Mesothelial cell of epicardium (in vitro differentiated cells): ENCODE measurements around the gene CCDC88C. TPM values are rescaled to one million over a fixed set of nuclear protein-coding genes. Genes with fewer than 3 reads are reported as not detected.
A peak's percentile ranks its signal among the peaks of the same experiment; 100 is the strongest.

Source experiments
- DNase-seq, 2 experiments: peaks; one replicate each; pipeline ENCODE4 v3.0.0; 2021; ENCODE audit warnings: low spot score in 2 of 2; ENCODE audit not compliant: unreplicated experiment in 2 of 2
- H3K27ac Mint-ChIP-seq: 2 replicates; pipeline ENCODE4 v1.8.0; 2021; ENCODE audit warnings: mixed read lengths
- H3K27me3 Mint-ChIP-seq: 2 replicates; pipeline ENCODE4 v1.8.0; 2021; ENCODE audit warnings: low read depth, mixed read lengths
- H3K36me3 Mint-ChIP-seq: 2 replicates; pipeline ENCODE4 v1.8.0; 2021; ENCODE audit warnings: mixed read lengths
- H3K4me1 Mint-ChIP-seq: 2 replicates; pipeline ENCODE4 v1.8.0; 2021; ENCODE audit warnings: mixed read lengths
- H3K4me3 Mint-ChIP-seq: 2 replicates; pipeline ENCODE4 v1.8.0; 2021; ENCODE audit warnings: mild to moderate bottlenecking, moderate library complexity, mixed read lengths
- H3K9me3 Mint-ChIP-seq: 2 replicates; pipeline ENCODE4 v1.8.0; 2021; ENCODE audit warnings: mixed read lengths
- total RNA-seq: library from RNA; stranded (reverse); gene quantifications from 3 replicates; pipeline ENCODE4 v1.2.1, GENCODE V29; 2021
- TF ChIP-seq, protein P1 (sequence below): fragments of 200-600 bp; sonication (generic); IDR thresholded peaks from one replicate; pipeline ENCODE4 v1.5.0; 2021; ENCODE audit warnings: antibody characterized with exemption; ENCODE audit not compliant: unreplicated experiment

CCDC88C gene
- total RNA-seq, 1 donor from 2014 or later: 23.7 TPM

DNA sequence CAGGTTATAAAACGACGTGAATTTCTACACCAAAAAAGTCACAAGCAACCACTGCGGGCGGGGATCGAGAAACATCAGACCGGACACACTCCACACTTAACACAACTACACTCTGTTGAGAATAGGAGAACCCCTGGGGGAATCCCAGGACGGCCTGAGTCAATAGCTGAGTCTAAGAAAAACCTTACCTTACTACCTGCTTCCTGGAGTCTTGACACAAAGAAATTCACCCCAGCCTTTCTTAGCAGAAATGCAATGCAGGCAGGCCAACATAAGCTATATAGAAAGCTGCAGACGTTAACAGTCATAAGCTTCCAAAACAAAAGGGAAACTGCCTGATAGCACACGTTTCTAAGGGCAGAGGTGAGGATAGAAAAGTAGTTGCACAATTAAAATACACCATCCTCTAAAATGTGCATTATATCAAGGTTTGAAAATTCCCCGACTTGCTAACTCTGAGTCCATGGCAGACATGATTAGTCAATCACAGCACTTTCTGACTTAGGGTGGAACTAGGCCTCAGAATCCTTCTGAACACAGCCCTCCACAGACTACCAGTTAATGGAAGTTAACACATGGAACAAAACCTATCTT, 68.0 kb downstream of the CCDC88C start:
- no peaks in the 10 kb centered on the region for H3K9me3 Mint-ChIP-seq
- no peak for DNase-seq
- peaks cover 11% of the 10 kb centered on the region for H3K4me1 Mint-ChIP-seq
- peaks cover 4% of the 10 kb centered on the region for H3K27me3 Mint-ChIP-seq
- TF ChIP-seq, protein P1, sequence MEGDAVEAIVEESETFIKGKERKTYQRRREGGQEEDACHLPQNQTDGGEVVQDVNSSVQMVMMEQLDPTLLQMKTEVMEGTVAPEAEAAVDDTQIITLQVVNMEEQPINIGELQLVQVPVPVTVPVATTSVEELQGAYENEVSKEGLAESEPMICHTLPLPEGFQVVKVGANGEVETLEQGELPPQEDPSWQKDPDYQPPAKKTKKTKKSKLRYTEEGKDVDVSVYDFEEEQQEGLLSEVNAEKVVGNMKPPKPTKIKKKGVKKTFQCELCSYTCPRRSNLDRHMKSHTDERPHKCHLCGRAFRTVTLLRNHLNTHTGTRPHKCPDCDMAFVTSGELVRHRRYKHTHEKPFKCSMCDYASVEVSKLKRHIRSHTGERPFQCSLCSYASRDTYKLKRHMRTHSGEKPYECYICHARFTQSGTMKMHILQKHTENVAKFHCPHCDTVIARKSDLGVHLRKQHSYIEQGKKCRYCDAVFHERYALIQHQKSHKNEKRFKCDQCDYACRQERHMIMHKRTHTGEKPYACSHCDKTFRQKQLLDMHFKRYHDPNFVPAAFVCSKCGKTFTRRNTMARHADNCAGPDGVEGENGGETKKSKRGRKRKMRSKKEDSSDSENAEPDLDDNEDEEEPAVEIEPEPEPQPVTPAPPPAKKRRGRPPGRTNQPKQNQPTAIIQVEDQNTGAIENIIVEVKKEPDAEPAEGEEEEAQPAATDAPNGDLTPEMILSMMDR: no peak
- no peak overlapping the region for H3K27ac Mint-ChIP-seq
- no peak overlapping the region for H3K4me3 Mint-ChIP-seq
- no peaks in the 10 kb centered on the region for H3K36me3 Mint-ChIP-seq

DNA sequence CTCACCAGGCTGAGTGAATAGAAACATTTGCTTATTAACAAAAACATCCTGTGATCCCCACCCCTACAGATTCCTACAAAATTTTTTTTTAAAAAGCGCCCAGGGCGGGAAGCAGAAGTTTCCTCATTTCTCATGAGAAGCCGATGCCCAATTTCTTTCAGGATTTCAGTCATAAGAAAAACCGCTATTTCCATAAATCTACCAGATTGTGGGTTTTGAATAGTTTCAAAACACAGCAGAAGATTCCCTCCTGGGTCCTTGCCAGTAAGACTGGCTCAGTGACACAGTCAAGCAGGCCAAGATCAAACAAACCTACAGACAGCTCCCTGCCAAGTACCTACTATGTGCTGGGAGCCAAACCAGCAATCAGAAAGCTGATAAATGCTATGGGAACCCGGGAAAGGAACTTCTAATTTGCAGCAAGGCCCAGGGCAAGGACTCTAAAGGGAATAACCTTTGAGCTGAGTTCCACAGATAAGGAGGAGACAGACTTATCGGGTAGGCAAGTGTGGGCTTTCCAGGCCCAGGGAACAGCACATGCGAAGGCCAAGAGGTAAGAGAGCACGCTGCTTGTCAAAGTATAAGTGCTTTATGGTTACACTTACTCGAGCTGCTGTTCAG, 68.7 kb downstream of the CCDC88C start:
- H3K4me3 Mint-ChIP-seq: no peak overlapping the region
- DNase-seq: no peak
- TF ChIP-seq, protein P1: no peak
- no peaks in the 10 kb centered on the region for H3K36me3 Mint-ChIP-seq
- peaks cover 11% of the 10 kb centered on the region for H3K4me1 Mint-ChIP-seq
- H3K27ac Mint-ChIP-seq: peak overlapping the region; percentile 42
- H3K27me3 Mint-ChIP-seq: peaks cover 4% of the 10 kb centered on the region
- no peaks in the 10 kb centered on the region for H3K9me3 Mint-ChIP-seq

DNA sequence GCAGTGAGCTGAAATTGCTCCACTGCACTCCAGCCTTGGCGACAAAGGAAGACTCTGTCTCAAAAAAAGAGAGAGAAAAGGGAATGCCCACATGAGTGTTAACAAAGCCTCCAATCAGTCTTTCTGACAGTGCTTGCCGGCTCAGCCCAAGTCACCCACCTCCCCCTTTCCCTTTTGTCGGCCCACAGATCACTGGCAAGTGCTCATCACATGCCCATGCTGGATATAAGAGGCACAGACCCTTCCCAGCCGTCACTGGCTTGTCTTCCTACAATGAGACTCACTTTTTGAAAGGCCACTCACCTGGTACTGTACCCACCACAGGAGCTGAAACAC, 70.8 kb downstream of the CCDC88C start:
- Mint-ChIP-seq H3K36me3 (no peaks in the 10 kb centered on the region), H3K4me1 (peaks cover 10% of the 10 kb centered on the region), H3K27me3 (no peaks in the 10 kb centered on the region), H3K27ac (no peak overlapping the region), H3K9me3 (no peaks in the 10 kb centered on the region), H3K4me3 (no peak overlapping the region)
- TF ChIP-seq, protein P1: no peak
- DNase-seq: no peak

DNA sequence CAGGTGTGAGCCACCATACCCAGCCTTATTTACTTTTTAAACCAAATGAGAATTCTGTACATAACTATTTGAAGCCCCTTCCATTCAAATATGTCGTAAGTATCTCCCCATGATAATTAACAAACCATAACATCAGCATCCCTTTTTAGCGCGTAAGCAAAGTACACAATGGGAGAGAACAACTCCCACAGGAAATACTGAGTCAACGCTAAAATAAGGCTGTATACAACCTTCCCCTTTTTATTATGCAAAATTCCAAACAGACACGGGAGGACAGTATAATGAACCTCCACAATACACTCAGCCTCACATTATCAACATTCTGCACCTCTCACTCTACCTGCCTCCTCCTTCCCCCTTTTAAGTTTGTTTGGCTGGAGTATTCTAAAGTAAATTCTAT, 73.5 kb downstream of the CCDC88C start:
- Mint-ChIP-seq H3K9me3 (no peaks in the 10 kb centered on the region), H3K36me3 (peaks cover 3% of the 10 kb centered on the region), H3K4me1 (peaks cover 14% of the 10 kb centered on the region), H3K27me3 (no peaks in the 10 kb centered on the region), H3K27ac (no peak overlapping the region), H3K4me3 (no peak overlapping the region)
- no peak for DNase-seq
- TF ChIP-seq, protein P1: no peak

DNA sequence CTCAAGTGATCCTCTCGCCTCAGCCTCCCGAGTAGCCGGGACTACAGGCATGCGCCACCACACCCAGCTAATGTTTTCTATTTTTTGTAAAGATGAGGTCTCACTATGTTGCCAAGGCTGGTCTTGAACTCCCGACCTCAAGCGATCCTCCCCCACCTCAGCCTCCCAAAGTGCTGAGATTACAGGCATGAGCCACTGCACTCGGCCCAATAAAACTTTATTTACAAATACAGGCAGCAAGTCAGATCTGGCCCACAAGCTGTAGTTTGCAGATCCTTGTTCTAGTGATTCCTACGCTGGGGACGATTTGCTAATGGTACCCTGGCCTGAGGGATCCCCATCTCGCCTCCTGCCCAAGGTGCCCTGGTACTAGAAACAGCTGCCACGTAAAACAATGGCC, 74.6 kb downstream of the CCDC88C start:
- H3K9me3 Mint-ChIP-seq: no peaks in the 10 kb centered on the region
- TF ChIP-seq, protein P1: no peak
- H3K36me3 Mint-ChIP-seq: peaks cover 4% of the 10 kb centered on the region
- no peaks in the 10 kb centered on the region for H3K27me3 Mint-ChIP-seq
- no peak overlapping the region for H3K27ac Mint-ChIP-seq
- DNase-seq: no peak
- no peak overlapping the region for H3K4me3 Mint-ChIP-seq
- peaks cover 15% of the 10 kb centered on the region for H3K4me1 Mint-ChIP-seq
